Osteoblast (primary cell): ENCODE measurements around the gene PDXDC1. TPM values are rescaled to one million over a fixed set of nuclear protein-coding genes. Genes with fewer than 3 reads are reported as not detected.
"Not testable (repeated sequence)": the region's sequence is repeated elsewhere in the genome, so short reads cannot be mapped to it uniquely, and the experiment has no call there.

Source experiments
- DNase-seq: peaks from one replicate; pipeline ENCODE4 v3.0.0; 2011; ENCODE audit warnings: low spot score, mixed read lengths; ENCODE audit not compliant: insufficient read length; ENCODE audit errors: missing footprints
- H2AFZ ChIP-seq: 2 replicates; pipeline ENCODE4 v1.6.0; 2011; ENCODE audit warnings: mild to moderate bottlenecking, low read length
- H3K27ac ChIP-seq: 2 replicates; pipeline ENCODE4 v1.5.1; 2011; ENCODE audit warnings: mild to moderate bottlenecking, low read depth, low read length, moderate library complexity
- H3K27me3 ChIP-seq: 2 replicates; pipeline ENCODE4 v1.6.0; 2012; ENCODE audit warnings: mild to moderate bottlenecking, control low read depth, inconsistent platforms, low read length, moderate library complexity; ENCODE audit not compliant: insufficient read depth
- H3K36me3 ChIP-seq: 2 replicates; pipeline ENCODE4 v1.5.1; 2011; ENCODE audit warnings: mild to moderate bottlenecking, low read length, control low read depth, moderate library complexity; ENCODE audit not compliant: insufficient read depth
- H3K4me1 ChIP-seq: 2 replicates; pipeline ENCODE4 v1.5.1; 2011; ENCODE audit warnings: mild to moderate bottlenecking, low read length, control low read depth, moderate library complexity; ENCODE audit not compliant: insufficient read depth
- H3K4me2 ChIP-seq: 2 replicates; pipeline ENCODE4 v1.6.0; 2011; ENCODE audit warnings: mild to moderate bottlenecking, low read length; ENCODE audit not compliant: insufficient read depth
- H3K4me3 ChIP-seq: fragments of 200-600 bp; sonication (generic); 3 replicates; pipeline ENCODE4 v1.5.1; 2012; ENCODE audit warnings: mild to moderate bottlenecking, low read length, inconsistent platforms; ENCODE audit not compliant: insufficient read depth
- H3K79me2 ChIP-seq: 2 replicates; pipeline ENCODE4 v1.6.0; 2012; ENCODE audit warnings: mild to moderate bottlenecking, low read length, control low read depth, inconsistent platforms; ENCODE audit not compliant: insufficient read depth
- H3K9me3 ChIP-seq: 2 replicates; pipeline ENCODE4 v1.5.1; 2011; ENCODE audit warnings: low read depth, low read length, control low read depth
- H4K20me1 ChIP-seq: 2 replicates; pipeline ENCODE4 v1.6.0; 2012; ENCODE audit warnings: mild to moderate bottlenecking, low read length, control low read depth; ENCODE audit not compliant: insufficient read depth
- CTCF ChIP-seq: IDR thresholded peaks from 2 replicates; pipeline ENCODE4 v1.5.1; 2011; ENCODE audit warnings: mild to moderate bottlenecking, low read depth, low read length, moderate library complexity; ENCODE audit errors: extremely low read depth
- total RNA-seq: library from RNA; depleted of rRNA; stranded (reverse); fragments of >200 nt; gene quantifications from 2 replicates; pipeline ENCODE4 v1.2.3, GENCODE V29; 2012

Gene PDXDC1
- total RNA-seq, 1 donor = 82.5 TPM

- Histone ChIP-seq H3K27me3 (no peaks in the 10 kb centered on the region), H4K20me1 (peaks cover 12% of the 10 kb centered on the region), H3K79me2 (peaks cover 19% of the 10 kb centered on the region), H3K4me1 (peaks cover 11% of the 10 kb centered on the region), H3K9me3 (no peaks in the 10 kb centered on the region), H3K27ac (no peak overlapping the region), H3K36me3 (peaks cover 36% of the 10 kb centered on the region), H3K4me2 (no peak overlapping the region), H3K4me3 (no peak overlapping the region), H2AFZ (no peak overlapping the region)
- TF ChIP-seq CTCF = no peak
- no peak for DNase-seq
Measured at GRCh38 chr16:15043344-15043743, 68.5 kb downstream of the PDXDC1 start.

- Histone ChIP-seq H3K27me3 (no peaks in the 10 kb centered on the region), H3K9me3 (no peaks in the 10 kb centered on the region), H3K27ac (no peak overlapping the region), H3K4me3 (no peak overlapping the region), H3K79me2 (peaks cover 21% of the 10 kb centered on the region), H3K36me3 (peaks cover 26% of the 10 kb centered on the region), H4K20me1 (peaks cover 8% of the 10 kb centered on the region), H3K4me2 (no peak overlapping the region), H3K4me1 (peaks cover 11% of the 10 kb centered on the region), H2AFZ (no peak overlapping the region)
- TF ChIP-seq CTCF = no peak
- no peak for DNase-seq
Measured at GRCh38 chr16:15044286-15044685, 69.5 kb downstream of the PDXDC1 start.

GRCh38 chr16:15045270-15045669, 70.4 kb downstream of the PDXDC1 start:
- not testable (repeated sequence) for H3K27me3 ChIP-seq, H4K20me1 ChIP-seq, H2AFZ ChIP-seq, H3K27ac ChIP-seq, DNase-seq, H3K4me2 ChIP-seq, H3K4me3 ChIP-seq, H3K9me3 ChIP-seq
- peaks cover 28% of the 10 kb centered on the region for H3K79me2 ChIP-seq
- peaks cover 11% of the 10 kb centered on the region for H3K4me1 ChIP-seq
- H3K36me3 ChIP-seq = peaks cover 16% of the 10 kb centered on the region

- Histone ChIP-seq H3K27me3 (no peaks in the 10 kb centered on the region), H3K4me1 (peaks cover 2% of the 10 kb centered on the region), H3K36me3 (peaks cover 6% of the 10 kb centered on the region), H2AFZ (no peak overlapping the region), H4K20me1 (peaks cover 8% of the 10 kb centered on the region), H3K27ac (no peak overlapping the region), H3K79me2 (peaks cover 41% of the 10 kb centered on the region), H3K4me2 (no peak overlapping the region), H3K9me3 (no peaks in the 10 kb centered on the region), H3K4me3 (no peak overlapping the region)
- no peak for DNase-seq
- TF ChIP-seq CTCF = no peak
Measured at GRCh38 chr16:15046692-15047376, 72.0 kb downstream of the PDXDC1 start.
